Tibial nerve (tissue), 4 donors: ENCODE results near the gene EFHC2. TPM values are rescaled to one million over a fixed set of nuclear protein-coding genes. Genes with fewer than 3 reads are reported as not detected.
A peak's percentile ranks its signal among the peaks of the same experiment; 100 is the strongest.

Experiments
- DNase-seq, 2 donors: peaks; one replicate each; pipeline ENCODE4 v3.0.0-alpha.2; 2019; ENCODE audit warnings: low spot score in 2 of 2
- H3K27ac ChIP-seq, 4 donors: fragments of 200-600 bp; sonication (generic) in 3 of 4; one replicate each; pipeline ENCODE4 v1.5.1; 2017 to 2019; ENCODE audit warnings: mild to moderate bottlenecking in 1 of 4
- H3K27me3 ChIP-seq, 2 donors: fragments of 200-600 bp; sonication (generic) in 1 of 2; one replicate each; pipeline versions ENCODE4 v1.5.1 to v1.6.0; 2017 to 2019
- H3K36me3 ChIP-seq, 3 donors: fragments of 200-600 bp; sonication (generic); one replicate each; pipeline ENCODE4 v1.5.1; 2018 to 2019
- H3K4me1 ChIP-seq, 4 donors: fragments of 200-600 bp; sonication (generic) in 3 of 4; one replicate each; pipeline ENCODE4 v1.5.1; 2017 to 2019
- H3K4me3 ChIP-seq, 4 donors: fragments of 200-600 bp; sonication (generic) in 3 of 4; one replicate each; pipeline ENCODE4 v1.5.1; 2017 to 2019; ENCODE audit warnings: mild to moderate bottlenecking in 1 of 4, moderate library complexity in 1 of 4
- H3K9me3 ChIP-seq, 4 donors: fragments of 200-600 bp; sonication (generic) in 3 of 4; one replicate each; pipeline ENCODE4 v1.5.1; 2017 to 2019
- EP300 ChIP-seq, 2 donors: sonication (generic); formaldehyde crosslinking; IDR thresholded peaks; one replicate each; pipeline ENCODE4 v1.6.1; 2017; ENCODE audit warnings: antibody characterized with exemption in 2 of 2, mild to moderate bottlenecking in 1 of 2
- POLR2A ChIP-seq, 2 donors: fragments of 450-650 bp; IDR thresholded peaks; one replicate each; pipeline ENCODE4 v1.6.1; 2017; ENCODE audit warnings: antibody characterized with exemption in 2 of 2, mild to moderate bottlenecking in 2 of 2, moderate library complexity in 2 of 2
- WGBS, 2 donors: methylation state at CpG; one replicate each; pipeline ENCODE4 v1.1.5; 2018; 5-methylcytosine and 5-hydroxymethylcytosine counted together
- total RNA-seq, 4 donors: library from RNA; depleted of rRNA; stranded (reverse); fragments of >200 nt; gene quantifications; one replicate each; pipeline ENCODE4 v1.1.0, GENCODE V29; 2016
- TF ChIP-seq, protein P1 (sequence below), 5 experiments: fragments of 200-600 bp in 3 of 5; fragments of 450-650 bp in 2 of 5; sonication (generic) in 3 of 5; IDR thresholded peaks; one replicate each; pipeline ENCODE4 v1.5.1; 2016 to 2019; ENCODE audit warnings: antibody characterized with exemption in 5 of 5, mild to moderate bottlenecking in 3 of 5, moderate library complexity in 2 of 5

The EFHC2 gene
- total RNA-seq, 4 donors from 2014 or later: 2.5 to 5.2 (median 4.0) TPM

DNA sequence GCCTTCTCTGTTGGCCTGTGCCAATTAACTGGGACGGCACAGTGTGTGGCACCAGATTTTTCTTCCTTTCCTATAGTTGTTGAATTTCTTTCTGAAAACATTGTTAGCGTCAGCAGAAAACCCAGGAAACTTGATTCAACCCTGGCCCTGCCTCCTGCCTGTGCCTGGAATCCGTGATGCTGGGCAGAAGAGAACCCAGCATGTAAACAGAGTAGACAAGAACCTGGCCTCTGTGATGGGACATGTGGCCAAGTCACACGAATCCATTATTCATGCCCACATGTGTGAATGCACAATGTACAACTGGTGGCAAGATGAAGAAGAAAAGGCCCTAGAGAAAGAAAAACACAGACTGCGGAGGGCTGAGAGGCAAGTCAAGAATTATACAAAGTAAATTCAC lies 111.4 kb downstream of the EFHC2 start:
- DNase-seq: no peak
- Histone ChIP-seq H3K4me3 (no peak overlapping the region), H3K27ac (no peak overlapping the region), H3K27me3 (peaks cover 0 to 11% of the 10 kb centered on the region in 2 donors), H3K36me3 (no peaks in the 10 kb centered on the region), H3K4me1 (no peaks in the 10 kb centered on the region), H3K9me3 (no peaks in the 10 kb centered on the region)
- no peak for TF ChIP-seq POLR2A (IDR thresholded peaks at IDR 0.05)
- TF ChIP-seq, protein P1, sequence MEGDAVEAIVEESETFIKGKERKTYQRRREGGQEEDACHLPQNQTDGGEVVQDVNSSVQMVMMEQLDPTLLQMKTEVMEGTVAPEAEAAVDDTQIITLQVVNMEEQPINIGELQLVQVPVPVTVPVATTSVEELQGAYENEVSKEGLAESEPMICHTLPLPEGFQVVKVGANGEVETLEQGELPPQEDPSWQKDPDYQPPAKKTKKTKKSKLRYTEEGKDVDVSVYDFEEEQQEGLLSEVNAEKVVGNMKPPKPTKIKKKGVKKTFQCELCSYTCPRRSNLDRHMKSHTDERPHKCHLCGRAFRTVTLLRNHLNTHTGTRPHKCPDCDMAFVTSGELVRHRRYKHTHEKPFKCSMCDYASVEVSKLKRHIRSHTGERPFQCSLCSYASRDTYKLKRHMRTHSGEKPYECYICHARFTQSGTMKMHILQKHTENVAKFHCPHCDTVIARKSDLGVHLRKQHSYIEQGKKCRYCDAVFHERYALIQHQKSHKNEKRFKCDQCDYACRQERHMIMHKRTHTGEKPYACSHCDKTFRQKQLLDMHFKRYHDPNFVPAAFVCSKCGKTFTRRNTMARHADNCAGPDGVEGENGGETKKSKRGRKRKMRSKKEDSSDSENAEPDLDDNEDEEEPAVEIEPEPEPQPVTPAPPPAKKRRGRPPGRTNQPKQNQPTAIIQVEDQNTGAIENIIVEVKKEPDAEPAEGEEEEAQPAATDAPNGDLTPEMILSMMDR (IDR thresholded peaks at IDR 0.05): no peak
- no peak for TF ChIP-seq EP300 (IDR thresholded peaks at IDR 0.05)
- 85 to 87% methylated on average over 5 of the region's 5 CpGs for WGBS, 2 donors

DNA sequence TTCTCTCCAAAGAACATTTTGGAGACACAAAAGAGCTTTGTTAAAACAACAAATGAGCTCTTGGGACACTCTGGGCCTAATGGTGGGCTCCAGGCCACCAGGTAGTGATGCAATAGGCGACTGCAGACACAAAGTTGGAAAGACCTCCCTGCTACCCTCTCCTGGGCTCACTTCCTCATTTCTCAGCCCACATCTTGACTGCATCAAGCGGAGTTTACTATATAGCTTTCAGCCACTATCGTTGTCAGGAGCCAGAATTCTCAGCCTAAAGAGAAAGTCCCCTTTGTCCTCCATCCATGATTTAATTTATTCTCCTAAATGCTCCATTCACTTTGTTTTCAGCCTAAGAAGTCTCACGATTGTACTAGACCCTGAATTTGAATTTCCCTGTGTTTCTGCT lies 114.9 kb downstream of the EFHC2 start:
- no peak for TF ChIP-seq POLR2A (IDR thresholded peaks at IDR 0.05)
- TF ChIP-seq EP300 (IDR thresholded peaks at IDR 0.05): no peak
- TF ChIP-seq, protein P1 (IDR thresholded peaks at IDR 0.05): no peak
- WGBS, 2 donors: 31 to 44% methylated on average over 4 of the region's 4 CpGs
- Histone ChIP-seq H3K27me3 (no peaks in the 10 kb centered on the region), H3K9me3 (no peaks in the 10 kb centered on the region), H3K4me1 (no peaks in the 10 kb centered on the region), H3K4me3 (no peak overlapping the region), H3K27ac (peak overlapping the region in 2 of 4 donors; percentile 56 to 70), H3K36me3 (no peaks in the 10 kb centered on the region)
- DNase-seq: no peak

GRCh38 chrX:44227991-44228390 lies 115.5 kb downstream of the EFHC2 start:
- no peak for DNase-seq
- 47 to 60% methylated on average over 5 of the region's 5 CpGs for WGBS, 2 donors
- TF ChIP-seq EP300 (IDR thresholded peaks at IDR 0.05): no peak
- TF ChIP-seq POLR2A (IDR thresholded peaks at IDR 0.05): no peak
- TF ChIP-seq, protein P1 (IDR thresholded peaks at IDR 0.05): no peak
- Histone ChIP-seq H3K36me3 (no peaks in the 10 kb centered on the region), H3K27ac (peak overlapping the region in 2 of 4 donors; percentile 56 to 70), H3K4me3 (no peak overlapping the region), H3K27me3 (no peaks in the 10 kb centered on the region), H3K9me3 (no peaks in the 10 kb centered on the region), H3K4me1 (no peaks in the 10 kb centered on the region)

DNA sequence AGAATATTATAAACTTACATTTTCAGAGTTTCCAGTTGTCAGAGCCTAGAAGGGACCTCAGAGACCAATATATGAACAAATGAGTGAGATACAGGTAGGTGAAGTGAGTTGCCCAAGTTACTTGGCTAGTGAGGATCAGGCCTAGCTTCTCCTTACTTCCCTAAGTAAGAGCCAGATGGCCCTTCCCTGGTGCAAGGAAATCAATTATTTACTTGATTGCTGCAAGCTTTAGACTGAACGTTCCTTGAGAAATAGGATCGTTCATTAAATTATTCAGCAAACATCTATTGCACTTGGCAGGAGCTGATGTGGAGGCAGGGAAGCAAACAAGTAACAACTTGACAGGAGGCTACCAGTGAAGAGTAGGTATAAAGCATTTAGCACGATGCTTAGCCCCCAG lies 117.8 kb downstream of the EFHC2 start:
- Histone ChIP-seq H3K9me3 (no peaks in the 10 kb centered on the region), H3K4me3 (no peak overlapping the region), H3K27me3 (peaks cover 0 to 5% of the 10 kb centered on the region in 2 donors), H3K4me1 (no peaks in the 10 kb centered on the region), H3K27ac (no peak overlapping the region), H3K36me3 (no peaks in the 10 kb centered on the region)
- TF ChIP-seq POLR2A (IDR thresholded peaks at IDR 0.05) (no peak), EP300 (IDR thresholded peaks at IDR 0.05) (no peak)
- TF ChIP-seq, protein P1 (IDR thresholded peaks at IDR 0.05): no peak
- 71 to 79% methylated on average over 3 of the region's 3 CpGs for WGBS, 2 donors
- no peak for DNase-seq

- Histone ChIP-seq H3K4me3 (no peak overlapping the region), H3K27me3 (peaks cover 0 to 5% of the 10 kb centered on the region in 2 donors), H3K27ac (no peak overlapping the region), H3K9me3 (no peaks in the 10 kb centered on the region), H3K4me1 (no peaks in the 10 kb centered on the region), H3K36me3 (no peaks in the 10 kb centered on the region)
- 88 to 90% methylated on average over 2 of the region's 2 CpGs for WGBS, 2 donors
- DNase-seq: no peak
- TF ChIP-seq POLR2A (IDR thresholded peaks at IDR 0.05): no peak
- no peak for TF ChIP-seq EP300 (IDR thresholded peaks at IDR 0.05)
- TF ChIP-seq, protein P1 (IDR thresholded peaks at IDR 0.05): no peak
These were observed 118.7 kb downstream of the EFHC2 start for GRCh38 chrX:44224760-44225159.
